Muscle layer of colon (tissue), 2 donors: ENCODE data around the gene JMJD6.
"Not testable (repeated sequence)": the region's sequence is repeated elsewhere in the genome, so short reads cannot be mapped to it uniquely, and the experiment has no call there.

Experiments
- H3K27ac ChIP-seq: one replicate; pipeline ENCODE4 v1.7.0; 2013; ENCODE audit warnings: low read depth, mild to moderate bottlenecking, low read length, moderate library complexity
- H3K27me3 ChIP-seq, 2 donors: one replicate each; pipeline ENCODE4 v1.7.0; 2013; ENCODE audit warnings: low read length in 2 of 2, mild to moderate bottlenecking in 2 of 2; ENCODE audit not compliant: insufficient read depth in 2 of 2, control insufficient read depth in 1 of 2
- H3K36me3 ChIP-seq: one replicate; pipeline ENCODE4 v1.7.0; 2013; ENCODE audit warnings: mild to moderate bottlenecking, low read length; ENCODE audit not compliant: insufficient read depth
- H3K4me1 ChIP-seq: one replicate; pipeline ENCODE4 v1.7.0; 2013; ENCODE audit warnings: mild to moderate bottlenecking, low read length; ENCODE audit not compliant: insufficient read depth
- H3K4me3 ChIP-seq, 2 donors: one replicate each; pipeline ENCODE4 v1.7.0; 2013; ENCODE audit warnings: low read length in 2 of 2, low read depth in 1 of 2, mild to moderate bottlenecking in 1 of 2, moderate library complexity in 1 of 2
- H3K9ac ChIP-seq: one replicate; pipeline ENCODE4 v1.7.0; 2013; ENCODE audit warnings: low read length
- H3K9me3 ChIP-seq: one replicate; pipeline ENCODE4 v1.7.0; 2013; ENCODE audit warnings: mild to moderate bottlenecking, low read length
- donor health status: abdominal sarcoma.
- donor health status: Adenocarcinoma of cecum.

JMJD6 gene

DNA sequence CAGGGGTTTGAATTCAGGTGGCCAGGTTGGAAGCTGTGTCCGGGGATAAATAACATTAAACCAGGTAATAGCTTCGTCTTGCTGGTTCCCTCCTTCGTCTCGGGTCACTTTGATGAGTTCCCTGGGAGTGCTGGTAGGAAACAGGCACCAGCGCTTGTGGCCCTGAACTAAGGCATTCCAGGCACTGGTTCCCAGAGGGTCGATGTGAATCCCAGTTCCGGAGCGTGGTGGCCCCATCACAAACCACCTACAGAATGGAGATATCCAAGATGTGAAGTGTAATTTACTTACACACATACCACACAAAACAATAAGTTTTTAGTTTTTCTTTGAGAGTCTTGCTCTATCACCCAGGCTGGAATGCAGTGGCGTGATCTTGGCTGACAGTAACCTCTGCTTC, 2.6 kb downstream of the JMJD6 start:
- no peak overlapping the region for H3K9ac ChIP-seq
- H3K27me3 ChIP-seq: no peaks in the 10 kb centered on the region
- H3K4me3 ChIP-seq: no peak overlapping the region
- H3K27ac ChIP-seq: no peak overlapping the region
- H3K36me3 ChIP-seq: peaks cover 54% of the 10 kb centered on the region
- peaks cover 34% of the 10 kb centered on the region for H3K4me1 ChIP-seq
- H3K9me3 ChIP-seq: no peaks in the 10 kb centered on the region

DNA sequence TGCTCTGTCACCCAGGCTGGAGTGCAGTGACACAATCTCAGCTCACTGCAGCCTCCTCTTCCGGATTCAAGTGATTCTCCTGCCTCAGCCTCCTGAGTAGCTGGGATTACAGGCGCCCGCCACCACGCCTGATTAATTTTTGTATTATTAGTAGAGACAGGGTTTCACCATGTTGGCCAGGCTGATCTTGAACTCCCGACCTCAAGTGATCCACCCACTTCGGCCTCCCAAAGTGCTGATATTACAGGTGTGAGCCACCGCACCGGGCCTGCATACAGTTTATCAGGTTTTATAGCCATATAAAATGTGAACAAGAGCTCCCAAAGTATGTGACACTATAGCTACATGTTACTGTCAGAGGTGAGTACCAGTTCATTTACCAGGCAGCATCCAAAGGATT, 3.4 kb downstream of the JMJD6 start:
- H3K27me3 ChIP-seq, H3K27ac ChIP-seq, H3K4me3 ChIP-seq, H3K9ac ChIP-seq, H3K9me3 ChIP-seq: not testable (repeated sequence)
- Histone ChIP-seq H3K36me3 (peaks cover 62% of the 10 kb centered on the region), H3K4me1 (peaks cover 30% of the 10 kb centered on the region)

DNA sequence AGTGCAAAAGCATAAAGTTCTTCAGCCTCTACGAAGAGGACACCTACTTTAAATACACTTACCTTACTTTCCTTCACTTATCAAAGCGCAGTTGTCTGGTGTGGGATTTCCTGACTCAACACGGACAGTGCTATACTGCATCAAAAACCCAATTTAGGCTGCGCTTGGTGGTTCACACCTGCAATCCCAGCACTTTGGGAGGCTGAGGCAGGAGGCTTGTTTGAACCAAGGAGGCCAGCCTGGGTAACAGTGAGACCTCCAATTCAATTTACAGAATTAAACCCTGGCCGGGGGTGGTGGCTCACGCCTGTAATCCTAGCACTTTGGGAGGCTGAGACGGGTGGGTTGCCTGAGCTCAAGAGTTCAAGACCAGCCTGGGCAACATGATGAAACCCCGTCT, 4.1 kb downstream of the JMJD6 start:
- Histone ChIP-seq H3K4me1 (peaks cover 23% of the 10 kb centered on the region), H3K36me3 (peaks cover 65% of the 10 kb centered on the region), H3K9ac (no peak overlapping the region), H3K4me3 (no peak overlapping the region), H3K27me3 (no peaks in the 10 kb centered on the region), H3K27ac (no peak overlapping the region), H3K9me3 (no peaks in the 10 kb centered on the region)

DNA sequence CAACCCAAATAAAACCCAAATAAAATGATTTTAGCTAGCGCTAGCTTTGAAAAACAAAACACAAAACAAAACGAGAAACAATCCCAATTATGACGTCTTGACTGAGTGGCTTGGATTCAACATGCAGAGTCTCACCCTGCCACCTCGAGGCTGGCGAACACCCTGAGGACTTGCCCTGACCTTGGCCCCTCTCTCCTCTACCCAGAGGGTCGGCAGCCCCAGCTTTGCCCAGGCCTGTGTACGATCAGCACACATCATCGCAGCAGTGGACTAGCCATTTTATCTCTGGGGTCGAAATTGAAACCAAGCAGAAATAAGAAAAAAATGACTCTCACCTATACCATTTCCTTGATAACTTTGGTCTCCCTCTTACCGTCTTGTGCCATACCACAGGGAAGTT, 4.9 kb downstream of the JMJD6 start:
- Histone ChIP-seq H3K9ac (no peak overlapping the region), H3K27me3 (no peaks in the 10 kb centered on the region), H3K36me3 (peaks cover 72% of the 10 kb centered on the region), H3K4me3 (no peak overlapping the region), H3K27ac (no peak overlapping the region), H3K9me3 (no peaks in the 10 kb centered on the region), H3K4me1 (peaks cover 25% of the 10 kb centered on the region)

DNA sequence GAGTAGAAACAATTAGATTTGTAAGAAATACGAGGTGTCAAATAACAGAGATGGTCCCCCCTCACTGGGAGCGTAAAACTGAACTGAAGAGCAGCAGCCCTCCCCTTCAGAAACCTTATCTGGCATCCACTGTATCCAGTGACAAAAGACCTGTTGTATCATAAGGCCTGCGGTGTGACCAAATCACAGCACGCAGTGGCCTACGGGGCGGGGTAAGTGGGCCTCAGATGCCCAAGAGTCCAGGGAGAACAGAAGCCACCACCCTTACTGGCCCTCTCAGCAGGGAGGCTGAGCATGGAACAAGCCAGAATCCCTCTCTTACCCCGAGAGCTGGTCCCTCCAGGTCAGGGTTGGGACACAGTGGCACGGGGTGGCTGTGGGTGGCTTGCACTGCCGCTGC, 5.5 kb downstream of the JMJD6 start:
- no peak overlapping the region for H3K4me3 ChIP-seq
- peaks cover 30% of the 10 kb centered on the region for H3K4me1 ChIP-seq
- H3K27me3 ChIP-seq: no peaks in the 10 kb centered on the region
- H3K36me3 ChIP-seq: peaks cover 77% of the 10 kb centered on the region
- H3K9ac ChIP-seq: no peak overlapping the region
- no peak overlapping the region for H3K27ac ChIP-seq
- no peaks in the 10 kb centered on the region for H3K9me3 ChIP-seq

DNA sequence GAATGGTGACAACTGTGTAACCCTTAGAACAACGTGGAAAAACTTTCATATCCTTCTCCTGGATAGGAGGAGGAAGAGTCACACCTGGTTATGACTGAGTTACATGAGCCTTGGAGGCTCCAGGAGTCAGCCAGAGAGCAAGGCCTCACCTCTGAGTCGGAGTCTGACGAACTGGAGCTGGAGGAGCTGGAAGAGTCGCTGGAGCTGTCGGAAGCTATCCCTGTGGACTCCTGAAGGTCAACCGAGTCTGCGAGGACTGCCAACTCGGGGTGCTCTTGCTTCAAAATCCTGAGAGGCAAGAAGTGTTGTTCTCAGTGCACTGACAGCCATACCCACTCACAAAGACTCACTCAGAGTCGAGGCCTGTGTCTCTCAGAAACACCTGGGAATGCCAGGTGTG, 6.2 kb downstream of the JMJD6 start:
- Histone ChIP-seq H3K4me3 (no peak overlapping the region), H3K27ac (no peak overlapping the region), H3K4me1 (peaks cover 35% of the 10 kb centered on the region), H3K27me3 (no peaks in the 10 kb centered on the region), H3K9ac (no peak overlapping the region), H3K9me3 (no peaks in the 10 kb centered on the region), H3K36me3 (peaks cover 85% of the 10 kb centered on the region)

DNA sequence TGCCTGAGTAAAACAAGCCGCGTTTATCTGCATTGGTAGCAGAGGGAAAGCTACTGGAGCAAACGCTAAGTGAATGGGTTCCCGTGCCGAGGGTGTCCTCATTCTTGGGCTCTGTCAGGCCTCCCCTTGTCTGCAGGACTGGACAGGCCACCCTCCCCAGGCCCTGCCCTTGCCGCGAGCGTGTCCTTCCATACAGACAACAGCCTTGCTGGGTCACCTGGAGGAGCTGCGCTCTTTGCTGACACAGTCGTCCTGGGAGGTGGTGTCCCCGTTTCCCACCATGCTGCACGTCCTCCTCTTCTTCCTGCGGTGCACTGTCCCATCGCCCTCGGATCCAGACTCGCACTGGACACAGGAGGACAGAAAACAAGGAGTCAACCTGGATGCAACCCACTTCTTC, 7.9 kb downstream of the JMJD6 start:
- no peak overlapping the region for H3K27ac ChIP-seq
- H3K9ac ChIP-seq: no peak overlapping the region
- no peaks in the 10 kb centered on the region for H3K27me3 ChIP-seq
- no peaks in the 10 kb centered on the region for H3K9me3 ChIP-seq
- H3K4me3 ChIP-seq: no peak overlapping the region
- peaks cover 31% of the 10 kb centered on the region for H3K4me1 ChIP-seq
- peaks cover 80% of the 10 kb centered on the region for H3K36me3 ChIP-seq

DNA sequence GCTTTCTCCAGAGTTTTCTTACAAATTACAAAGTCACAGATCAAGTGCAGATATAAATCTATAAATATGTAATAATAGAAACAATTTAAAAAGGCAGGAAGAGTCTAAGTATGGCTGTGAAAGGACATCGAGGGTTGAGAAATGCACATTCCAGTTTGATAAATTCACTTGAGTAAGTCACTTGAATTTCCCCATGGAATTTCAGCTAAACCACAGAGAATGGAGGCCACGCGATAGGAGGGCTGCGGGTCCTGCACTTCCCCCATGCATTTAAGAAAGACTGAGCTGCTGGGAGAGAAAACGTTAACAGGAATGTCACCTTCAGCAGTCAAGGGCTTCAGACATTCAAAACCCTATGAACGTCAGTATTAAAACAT, 9.6 kb downstream of the JMJD6 start:
- H3K36me3 ChIP-seq: peaks cover 71% of the 10 kb centered on the region
- H3K4me1 ChIP-seq: peaks cover 25% of the 10 kb centered on the region
- H3K4me3 ChIP-seq: no peak overlapping the region
- H3K9me3 ChIP-seq: no peaks in the 10 kb centered on the region
- no peaks in the 10 kb centered on the region for H3K27me3 ChIP-seq
- no peak overlapping the region for H3K27ac ChIP-seq
- no peak overlapping the region for H3K9ac ChIP-seq

DNA sequence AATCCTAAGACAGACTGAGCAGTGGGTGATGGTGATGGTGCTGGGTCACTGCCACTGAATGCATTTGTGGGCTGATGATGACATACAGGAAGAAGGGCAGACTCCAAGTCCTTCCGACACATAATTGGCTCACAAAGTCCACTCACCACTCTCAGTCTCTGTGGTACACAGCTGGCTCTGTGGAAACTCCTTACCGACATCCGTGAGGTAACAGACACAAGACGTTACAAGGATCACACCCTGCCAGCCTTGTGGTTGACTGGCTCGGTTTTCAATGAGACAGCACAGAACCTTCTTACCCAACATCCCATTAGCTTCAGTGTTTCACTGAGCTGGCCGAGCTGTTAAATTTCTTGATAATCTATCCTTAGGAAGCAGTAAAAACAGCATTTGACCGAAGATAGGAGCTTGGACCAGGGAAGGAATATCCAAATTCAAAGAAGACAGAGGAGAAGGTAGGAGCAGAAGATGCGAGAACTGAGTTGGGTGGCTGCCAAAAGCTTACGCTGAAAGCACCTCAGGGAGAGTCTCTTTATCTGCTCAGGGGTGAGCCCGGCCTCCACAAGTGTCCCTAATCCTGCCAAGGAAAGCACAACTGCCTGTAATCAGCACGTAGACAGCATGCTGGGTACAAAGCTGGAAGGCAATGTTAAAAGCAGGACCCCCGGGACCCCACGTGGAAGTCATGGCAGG, 10.1 kb downstream of the JMJD6 start:
- H3K4me1 ChIP-seq: peaks cover 30% of the 10 kb centered on the region
- H3K36me3 ChIP-seq: peaks cover 66% of the 10 kb centered on the region
- no peaks in the 10 kb centered on the region for H3K9me3 ChIP-seq
- H3K9ac ChIP-seq: no peak overlapping the region
- no peak overlapping the region for H3K27ac ChIP-seq
- H3K4me3 ChIP-seq: no peak overlapping the region
- H3K27me3 ChIP-seq: no peaks in the 10 kb centered on the region

DNA sequence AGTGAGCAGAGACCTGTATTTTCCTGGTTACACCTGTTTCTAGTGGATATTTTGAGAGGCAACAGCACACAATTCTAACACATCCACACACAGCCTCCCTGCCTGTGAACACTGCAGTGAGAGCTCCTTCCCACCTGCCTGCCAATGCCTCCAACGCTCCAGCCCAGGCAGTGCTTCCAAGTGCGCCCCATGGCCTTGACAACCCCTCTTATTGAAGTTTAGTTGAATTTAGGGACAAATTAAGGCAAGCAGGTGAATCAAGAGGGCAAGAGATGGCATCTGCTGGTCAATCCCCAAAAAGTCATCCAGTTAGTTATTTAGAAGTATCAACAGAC, 10.9 kb downstream of the JMJD6 start:
- peaks cover 57% of the 10 kb centered on the region for H3K36me3 ChIP-seq
- H3K27ac ChIP-seq: no peak overlapping the region
- no peak overlapping the region for H3K4me3 ChIP-seq
- no peaks in the 10 kb centered on the region for H3K9me3 ChIP-seq
- peaks cover 32% of the 10 kb centered on the region for H3K4me1 ChIP-seq
- H3K9ac ChIP-seq: no peak overlapping the region
- no peaks in the 10 kb centered on the region for H3K27me3 ChIP-seq

DNA sequence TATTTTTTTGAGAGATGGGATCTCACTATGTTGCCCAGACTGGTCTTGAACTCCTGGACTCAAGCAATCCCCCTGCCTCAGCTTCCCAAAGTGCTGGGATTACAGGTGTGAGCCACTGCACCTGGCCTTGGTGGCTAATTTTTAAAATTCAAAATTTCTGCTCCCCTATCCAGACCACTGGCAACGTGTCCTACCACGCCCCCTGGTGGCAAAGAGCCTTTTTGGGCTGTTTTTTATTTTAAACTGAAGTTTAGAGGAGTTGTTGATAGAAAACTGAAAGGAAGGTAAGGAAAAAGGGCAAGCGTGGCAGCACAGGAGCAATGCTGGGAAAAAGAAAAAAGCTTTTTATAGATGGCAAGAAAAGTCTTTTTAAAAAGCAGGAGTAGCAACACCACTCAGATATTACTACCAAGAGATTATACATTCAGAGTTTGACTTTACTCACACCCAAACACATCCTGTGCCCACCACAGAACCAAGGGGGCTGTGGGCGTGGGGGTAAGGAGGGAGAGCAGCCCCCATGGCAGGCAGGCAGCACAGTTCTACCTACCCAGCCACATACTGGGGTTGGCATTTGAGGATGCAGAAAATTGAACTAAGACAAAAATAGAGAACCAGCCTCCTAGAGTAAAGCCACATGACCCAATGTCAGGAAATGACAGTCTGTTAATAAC, 11.4 kb downstream of the JMJD6 start:
- Histone ChIP-seq H3K27ac (peak overlapping the region; percentile 19), H3K4me1 (peaks cover 32% of the 10 kb centered on the region), H3K27me3 (no peaks in the 10 kb centered on the region), H3K4me3 (no peak overlapping the region), H3K9ac (no peak overlapping the region), H3K9me3 (no peaks in the 10 kb centered on the region), H3K36me3 (peaks cover 52% of the 10 kb centered on the region)

DNA sequence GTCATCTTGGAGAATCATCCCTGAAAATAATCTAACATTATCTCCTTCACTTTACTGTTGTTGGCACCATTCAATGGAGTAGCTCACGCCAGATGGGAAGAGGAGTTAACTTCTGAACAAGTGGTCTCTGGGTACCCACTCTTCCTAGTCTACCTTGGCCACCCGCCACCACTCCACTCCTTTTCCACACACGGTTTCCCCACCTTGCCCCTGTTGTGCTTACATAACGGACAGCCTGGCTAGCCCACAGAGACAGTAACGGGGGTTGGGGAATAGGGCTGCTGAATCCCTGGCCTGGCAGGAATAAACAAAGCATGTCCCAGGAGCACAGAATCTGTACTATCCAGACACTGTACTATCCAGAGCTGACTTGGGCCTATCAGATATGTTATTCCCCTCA, 12.1 kb downstream of the JMJD6 start:
- peak overlapping the region; percentile 19 for H3K27ac ChIP-seq
- H3K9me3 ChIP-seq: no peaks in the 10 kb centered on the region
- H3K36me3 ChIP-seq: peaks cover 46% of the 10 kb centered on the region
- no peaks in the 10 kb centered on the region for H3K27me3 ChIP-seq
- H3K9ac ChIP-seq: no peak overlapping the region
- no peak overlapping the region for H3K4me3 ChIP-seq
- H3K4me1 ChIP-seq: peaks cover 32% of the 10 kb centered on the region
